Nasal cavity respiratory epithelium epithelial cell of viscerocranial mucosa (primary cell): Measurements from ENCODE around the gene USF3. TPM values are rescaled to one million over a fixed set of nuclear protein-coding genes. Genes with fewer than 3 reads are reported as not detected.

ENCODE experiments used
- total RNA-seq: library from RNA; depleted of rRNA; stranded (reverse); fragments of >200 nt; gene quantifications from 2 replicates; pipeline ENCODE4 v1.2.3, GENCODE V29; 2014

Gene USF3, protein sequence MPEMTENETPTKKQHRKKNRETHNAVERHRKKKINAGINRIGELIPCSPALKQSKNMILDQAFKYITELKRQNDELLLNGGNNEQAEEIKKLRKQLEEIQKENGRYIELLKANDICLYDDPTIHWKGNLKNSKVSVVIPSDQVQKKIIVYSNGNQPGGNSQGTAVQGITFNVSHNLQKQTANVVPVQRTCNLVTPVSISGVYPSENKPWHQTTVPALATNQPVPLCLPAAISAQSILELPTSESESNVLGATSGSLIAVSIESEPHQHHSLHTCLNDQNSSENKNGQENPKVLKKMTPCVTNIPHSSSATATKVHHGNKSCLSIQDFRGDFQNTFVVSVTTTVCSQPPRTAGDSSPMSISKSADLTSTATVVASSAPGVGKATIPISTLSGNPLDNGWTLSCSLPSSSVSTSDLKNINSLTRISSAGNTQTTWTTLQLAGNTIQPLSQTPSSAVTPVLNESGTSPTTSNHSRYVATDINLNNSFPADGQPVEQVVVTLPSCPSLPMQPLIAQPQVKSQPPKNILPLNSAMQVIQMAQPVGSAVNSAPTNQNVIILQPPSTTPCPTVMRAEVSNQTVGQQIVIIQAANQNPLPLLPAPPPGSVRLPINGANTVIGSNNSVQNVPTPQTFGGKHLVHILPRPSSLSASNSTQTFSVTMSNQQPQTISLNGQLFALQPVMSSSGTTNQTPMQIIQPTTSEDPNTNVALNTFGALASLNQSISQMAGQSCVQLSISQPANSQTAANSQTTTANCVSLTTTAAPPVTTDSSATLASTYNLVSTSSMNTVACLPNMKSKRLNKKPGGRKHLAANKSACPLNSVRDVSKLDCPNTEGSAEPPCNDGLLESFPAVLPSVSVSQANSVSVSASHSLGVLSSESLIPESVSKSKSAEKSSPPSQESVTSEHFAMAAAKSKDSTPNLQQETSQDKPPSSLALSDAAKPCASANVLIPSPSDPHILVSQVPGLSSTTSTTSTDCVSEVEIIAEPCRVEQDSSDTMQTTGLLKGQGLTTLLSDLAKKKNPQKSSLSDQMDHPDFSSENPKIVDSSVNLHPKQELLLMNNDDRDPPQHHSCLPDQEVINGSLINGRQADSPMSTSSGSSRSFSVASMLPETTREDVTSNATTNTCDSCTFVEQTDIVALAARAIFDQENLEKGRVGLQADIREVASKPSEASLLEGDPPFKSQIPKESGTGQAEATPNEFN (N-terminal part only)
- 5.5 and 9.0 TPM in 2 replicates for total RNA-seq

DNA sequence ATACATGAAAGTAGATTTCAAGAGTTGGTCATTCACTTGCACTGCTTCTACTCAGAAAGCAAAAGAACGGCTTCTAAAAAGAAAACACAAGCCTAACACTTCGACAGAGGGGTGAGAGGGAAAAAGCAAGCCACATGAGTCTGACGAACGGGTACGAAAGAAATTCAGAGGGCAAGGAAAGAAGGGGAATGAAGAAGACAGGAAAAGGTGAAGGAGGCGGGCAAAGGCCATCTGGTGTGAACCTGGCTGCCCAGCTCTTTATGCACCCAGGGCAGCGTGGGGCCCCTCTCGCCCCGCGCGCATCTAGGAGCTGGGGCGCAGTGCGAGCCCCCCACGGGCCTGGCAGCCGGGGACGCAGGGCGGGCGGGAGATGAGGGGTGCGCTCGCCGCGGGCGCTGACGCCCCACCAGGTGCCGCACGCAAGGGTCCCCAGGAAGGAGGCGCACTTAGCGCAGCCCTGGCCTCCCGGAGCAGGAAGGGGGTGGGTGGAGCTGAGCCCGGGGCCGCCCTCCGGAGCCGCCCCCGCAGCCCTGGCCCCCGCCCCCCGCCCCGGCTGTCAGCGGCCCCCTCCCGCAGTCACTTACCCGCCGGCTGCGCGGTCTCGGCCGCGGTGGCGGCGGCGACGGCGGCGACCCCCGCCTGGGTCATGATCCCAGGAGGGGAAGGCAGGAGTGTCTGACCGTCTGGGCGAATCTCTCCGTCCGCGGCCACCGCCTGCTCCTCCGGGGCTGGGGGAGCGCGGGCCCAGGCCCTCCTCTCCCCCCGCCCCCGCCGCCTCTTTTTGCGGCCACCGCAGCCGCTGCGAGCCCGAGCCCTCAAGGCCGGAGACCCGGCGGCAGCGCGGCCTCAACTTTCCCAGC lies at the start of gene USF3:
USF3 (minus strand) TSS at position 857 of the 860 bp plus-strand sequence. CDS start 21,764 bp downstream, outside the sequence.

DNA sequence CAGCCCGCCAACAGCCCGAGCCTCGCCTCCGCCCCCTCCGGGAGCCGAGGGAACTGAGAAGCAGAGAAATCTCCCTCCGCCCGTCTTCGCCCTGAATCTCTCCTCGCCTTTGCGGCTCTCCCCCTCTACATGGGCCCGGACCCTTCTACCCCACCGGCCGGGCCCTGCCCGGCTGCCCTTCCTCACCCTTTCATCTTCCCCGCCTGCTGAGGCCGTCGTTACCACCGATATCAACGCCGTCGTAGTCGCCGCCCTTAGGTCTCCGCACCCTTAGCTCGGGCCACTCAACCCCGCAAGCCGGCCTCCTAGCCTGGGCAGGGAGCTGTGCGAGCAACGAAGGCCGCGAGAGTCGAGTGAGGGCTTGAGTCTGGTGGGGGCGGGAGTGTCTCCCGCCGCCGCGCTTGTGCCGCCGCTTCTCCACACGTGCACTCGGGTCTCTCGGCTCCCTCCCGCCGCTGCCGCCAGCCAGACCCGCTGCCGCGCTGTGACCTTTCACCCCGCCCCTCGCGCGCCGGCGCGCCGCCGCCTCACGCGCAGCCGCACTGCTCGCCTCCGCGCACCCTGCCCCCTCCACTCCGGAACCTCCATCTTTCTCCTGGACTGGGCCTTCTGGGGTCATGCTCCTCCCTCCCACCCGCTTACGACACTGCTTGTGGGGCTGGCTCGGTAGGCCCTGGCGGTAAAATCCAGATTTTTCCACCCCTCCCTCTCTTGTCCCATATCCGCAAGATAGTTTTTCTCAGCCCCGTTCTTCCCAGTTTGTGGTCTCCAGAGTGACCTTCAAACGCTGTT lies 49.5 kb upstream of the USF3 start, which contains the start of gene NAA50:
NAA50 (minus strand) TSS at position 494 of the 792 bp plus-strand sequence; CDS start at position 194, 300 bp downstream.

Other genes starting within 250 kb of the USF3 start
- gene SPICE1, start 181.5 kb downstream of the USF3 start, total RNA-seq = 6.2 and 16.4 TPM in 2 replicates
- 0.34 and 2.3 TPM in 2 replicates for gene SIDT1, start 164.1 kb downstream of the USF3 start, total RNA-seq
- gene NAA50, start 49.6 kb upstream of the USF3 start, total RNA-seq = 270 and 331 TPM in 2 replicates
- gene ATP6V1A, start 50.4 kb upstream of the USF3 start, total RNA-seq = 73.1 and 73.5 TPM in 2 replicates
- gene GRAMD1C, start 142.1 kb upstream of the USF3 start, total RNA-seq = 1.0 and 2.5 TPM in 2 replicates